Bronchial epithelial cell (primary cell): ENCODE measurements around the gene FAM117A. TPM values are rescaled to one million over a fixed set of nuclear protein-coding genes. Genes with fewer than 3 reads are reported as not detected.

Source experiments
- DNase-seq: peaks from one replicate; pipeline ENCODE4 v3.0.0-alpha.2; 2010; ENCODE audit warnings: low read depth
- FAIRE-seq: peaks from 2 replicates; lab custom pipeline; 2011; peaks lifted over from hg19 to GRCh38; lab: Jason Lieb, UNC
- H3K27me3 ChIP-seq: 2 replicates; pipeline ENCODE4 v1.5.1; 2011; ENCODE audit warnings: low read length; ENCODE audit not compliant: control insufficient read depth, insufficient read depth
- H3K36me3 ChIP-seq: 2 replicates; pipeline ENCODE4 v1.5.1; 2011; ENCODE audit warnings: low read length; ENCODE audit not compliant: control insufficient read depth, insufficient read depth
- H3K4me3 ChIP-seq: 2 replicates; pipeline ENCODE4 v1.5.1; 2011; ENCODE audit warnings: mild to moderate bottlenecking, low read depth, low read length, control low read depth
- total RNA-seq: library from RNA; depleted of rRNA; stranded (reverse); fragments of >200 nt; gene quantifications from 2 replicates; pipeline ENCODE4 v1.2.1, GENCODE V29; 2014
- TF ChIP-seq, protein P1 (sequence below): IDR thresholded peaks from 2 replicates; pipeline ENCODE4 v1.5.1; 2011; ENCODE audit warnings: mild to moderate bottlenecking, moderate library complexity, low read length, control low read depth, inconsistent platforms; ENCODE audit not compliant: insufficient read depth, severe bottlenecking

FAM117A gene
- 0.53 and 1.9 TPM in 2 replicates for total RNA-seq

- no peak for FAIRE-seq
- DNase-seq = peak; percentile 99
- TF ChIP-seq, protein P1, sequence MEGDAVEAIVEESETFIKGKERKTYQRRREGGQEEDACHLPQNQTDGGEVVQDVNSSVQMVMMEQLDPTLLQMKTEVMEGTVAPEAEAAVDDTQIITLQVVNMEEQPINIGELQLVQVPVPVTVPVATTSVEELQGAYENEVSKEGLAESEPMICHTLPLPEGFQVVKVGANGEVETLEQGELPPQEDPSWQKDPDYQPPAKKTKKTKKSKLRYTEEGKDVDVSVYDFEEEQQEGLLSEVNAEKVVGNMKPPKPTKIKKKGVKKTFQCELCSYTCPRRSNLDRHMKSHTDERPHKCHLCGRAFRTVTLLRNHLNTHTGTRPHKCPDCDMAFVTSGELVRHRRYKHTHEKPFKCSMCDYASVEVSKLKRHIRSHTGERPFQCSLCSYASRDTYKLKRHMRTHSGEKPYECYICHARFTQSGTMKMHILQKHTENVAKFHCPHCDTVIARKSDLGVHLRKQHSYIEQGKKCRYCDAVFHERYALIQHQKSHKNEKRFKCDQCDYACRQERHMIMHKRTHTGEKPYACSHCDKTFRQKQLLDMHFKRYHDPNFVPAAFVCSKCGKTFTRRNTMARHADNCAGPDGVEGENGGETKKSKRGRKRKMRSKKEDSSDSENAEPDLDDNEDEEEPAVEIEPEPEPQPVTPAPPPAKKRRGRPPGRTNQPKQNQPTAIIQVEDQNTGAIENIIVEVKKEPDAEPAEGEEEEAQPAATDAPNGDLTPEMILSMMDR = no peak
- Histone ChIP-seq H3K27me3 (no peaks in the 10 kb centered on the region), H3K36me3 (no peaks in the 10 kb centered on the region), H3K4me3 (peak within 1 kb of the TSS; percentile 66)
Observed at GRCh38 chr17:49763735-49764558, at the start of gene FAM117A. TSS of gene FAM117A (minus strand) at chr17:49764131. CDS start at chr17:49764087, 44 bp downstream.

- Histone ChIP-seq H3K4me3 (no peak overlapping the region), H3K36me3 (peaks cover 21% of the 10 kb centered on the region), H3K27me3 (no peaks in the 10 kb centered on the region)
- TF ChIP-seq, protein P1 = no peak
- DNase-seq = no peak
- FAIRE-seq = peak; percentile 62
Observed at GRCh38 chr17:49809056-49809455, 45.1 kb upstream of the FAM117A start.

DNA sequence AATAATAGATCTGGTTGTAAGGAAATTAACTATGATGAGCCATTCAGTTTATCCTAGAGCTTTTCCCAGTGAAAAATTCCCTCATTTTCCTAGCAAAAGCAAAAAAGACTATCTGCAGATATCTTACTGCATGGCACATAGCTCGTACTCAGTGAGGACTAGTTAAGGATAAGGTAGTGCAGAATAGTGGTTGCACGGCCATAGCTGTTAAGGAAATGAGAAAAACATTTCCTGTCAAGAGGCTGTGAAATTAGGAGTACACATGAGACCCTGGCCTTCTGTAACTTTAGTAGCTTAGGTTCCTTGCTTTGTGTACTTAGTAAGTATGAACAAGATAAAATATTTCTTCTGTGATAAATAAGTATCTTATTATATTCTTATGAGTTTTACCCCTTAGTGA is 34.8 kb upstream of the FAM117A start:
- TF ChIP-seq, protein P1 = no peak
- DNase-seq (no peak), FAIRE-seq (no peak)
- Histone ChIP-seq H3K27me3 (no peaks in the 10 kb centered on the region), H3K4me3 (no peak overlapping the region), H3K36me3 (peaks cover 10% of the 10 kb centered on the region)

DNA sequence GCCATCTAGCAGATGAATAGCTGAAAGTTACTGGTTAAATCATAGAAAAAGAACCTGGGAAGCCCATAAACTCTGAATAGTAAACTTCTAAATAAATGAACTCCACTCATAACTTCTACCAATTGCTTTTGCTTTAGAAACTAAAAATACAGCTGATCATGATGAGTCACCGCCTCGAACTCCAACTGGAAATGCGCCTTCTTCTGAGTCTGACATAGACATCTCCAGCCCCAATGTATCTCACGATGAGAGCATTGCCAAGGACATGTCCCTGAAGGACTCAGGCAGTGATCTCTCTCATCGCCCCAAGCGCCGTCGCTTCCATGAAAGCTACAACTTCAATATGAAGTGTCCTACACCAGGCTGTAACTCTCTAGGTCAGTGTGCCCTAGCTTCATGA is 34.3 kb upstream of the FAM117A start:
- H3K36me3 ChIP-seq = peaks cover 10% of the 10 kb centered on the region
- H3K27me3 ChIP-seq = no peaks in the 10 kb centered on the region
- FAIRE-seq (no peak), DNase-seq (no peak)
- no peak overlapping the region for H3K4me3 ChIP-seq
- TF ChIP-seq, protein P1 = no peak

GRCh38 chr17:49795372-49795771 is 31.4 kb upstream of the FAM117A start:
- no peak overlapping the region for H3K4me3 ChIP-seq
- no peaks in the 10 kb centered on the region for H3K27me3 ChIP-seq
- no peak for DNase-seq
- no peak for FAIRE-seq
- TF ChIP-seq, protein P1 = no peak
- H3K36me3 ChIP-seq = peaks cover 15% of the 10 kb centered on the region
